Right cardiac atrium (tissue), 5 donors: ENCODE results near the gene KHDC4. TPM values are rescaled to one million over a fixed set of nuclear protein-coding genes. Genes with fewer than 3 reads are reported as not detected.

Experiments used
- ATAC-seq, 2 donors: fragments of 200-7000 bp; cut with Tn5 transposase; one replicate each; pipeline versions ENCODE4 v1.8.0 to v1.9.1; 2020; ENCODE audit warnings: moderate library complexity in 2 of 2, mild to moderate bottlenecking in 1 of 2
- DNase-seq, 3 donors: peaks; one replicate each; pipeline ENCODE4 v3.0.0-alpha.2; 2020
- H3K27ac ChIP-seq: one replicate; pipeline ENCODE4 v1.5.1; 2013; ENCODE audit warnings: mild to moderate bottlenecking, low read length, control low read depth, moderate library complexity
- H3K27me3 ChIP-seq: one replicate; pipeline ENCODE4 v1.6.1; 2013; ENCODE audit not compliant: control insufficient read depth, insufficient read depth
- H3K4me1 ChIP-seq: one replicate; pipeline ENCODE4 v1.6.1; 2013; ENCODE audit warnings: low read length; ENCODE audit not compliant: control insufficient read depth, insufficient read depth
- H3K4me3 ChIP-seq: one replicate; pipeline ENCODE4 v1.5.1; 2013; ENCODE audit warnings: low read length, control low read depth
- H3K9me3 ChIP-seq: one replicate; pipeline ENCODE4 v1.6.1; 2013; ENCODE audit warnings: low read length; ENCODE audit not compliant: control insufficient read depth
- WGBS: extraction: QIAGEN DNeasy Blood & Tissue Kit; methylation state at CpG from one replicate; pipeline ENCODE4 v1.1.7; 2013; 5-methylcytosine and 5-hydroxymethylcytosine counted together
- intact Hi-C, 4 donors: fragments of 100-400 bp; cut with DNase I; formaldehyde crosslinking; loops; one replicate each; pipeline versions ENCODE4 v1.11.0 to v1.14.0; 2022 to 2023
- polyA plus RNA-seq: library from polyadenylated mRNA; stranded (reverse); fragments of 200-250 nt; gene quantifications from one replicate; pipeline ENCODE4 v1.2.3, GENCODE V29; 2013
- total RNA-seq, 4 donors: library from RNA; stranded (reverse); fragmentation: NEBNext Ultra II Directional; extraction: Animal tissue kit (Norgen Biotek cat#: 25700); gene quantifications; one replicate each; pipeline ENCODE4 v1.2.1, GENCODE V29; 2021
- donor health status: healthy with polysubstance abuse.
- donor health status: DM: no; HTN: yes; CAD: no.
- donor health status: DM: no; HTN: no; CAD: no.
- donor health status: DM: no; HTN: yes; CAD: no; lungs with severe emphysema.
- donor health status: DM: yes; HTN: yes; CAD: no.

Gene KHDC4
- total and polyA plus RNA-seq, 5 donors, result 20.0 to 29.3 (median 28.5) TPM

DNA sequence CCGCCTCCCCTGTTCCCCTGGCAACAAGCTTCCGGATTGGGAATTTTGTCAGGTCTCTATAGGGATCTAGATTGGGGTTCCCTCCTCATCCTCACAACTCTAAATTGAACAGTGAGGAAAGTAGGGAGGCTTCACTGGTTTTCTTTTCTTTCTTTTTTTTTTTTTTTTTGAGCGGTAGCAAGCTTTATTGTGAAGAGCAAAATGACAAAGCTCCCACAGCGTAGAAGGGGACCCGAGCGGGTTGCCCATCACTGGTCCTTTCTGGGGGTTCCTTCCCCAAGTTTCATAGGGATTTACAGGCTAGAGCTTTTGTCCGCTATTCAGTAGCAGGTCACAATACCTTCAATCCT, 33.8 kb upstream of the KHDC4 start:
- ATAC-seq, result no peak
- Histone ChIP-seq H3K27ac (peak overlapping the region; percentile 96), H3K4me3 (no peak overlapping the region)

GRCh38 chr1:155967341-155968050, 33.3 kb upstream of the KHDC4 start:
- intact Hi-C loops, result no loop called here
- 17% methylated on average over 13 of the region's 13 CpGs for WGBS
- Histone ChIP-seq H3K9me3 (no peaks in the 10 kb centered on the region), H3K4me3 (no peak overlapping the region), H3K27me3 (no peaks in the 10 kb centered on the region), H3K27ac (peak overlapping the region; percentile 96), H3K4me1 (peaks cover 43% of the 10 kb centered on the region)
- peak; percentile 49 to 83 (median 75) for DNase-seq
- ATAC-seq, result peak; percentile 28 to 61

More for the DNA sequence above, 33.8 kb upstream of the KHDC4 start:
- WGBS, result 45% methylated on average over 7 of the region's 7 CpGs
- peaks cover 38% of the 10 kb centered on the region for H3K4me1 ChIP-seq
- H3K9me3 ChIP-seq, result no peaks in the 10 kb centered on the region
- H3K27me3 ChIP-seq, result no peaks in the 10 kb centered on the region
- intact Hi-C loops, result no loop called here
- no peak for DNase-seq

- no peaks in the 10 kb centered on the region for H3K27me3 ChIP-seq
- intact Hi-C loops, result no loop called here
- H3K4me1 ChIP-seq, result peaks cover 43% of the 10 kb centered on the region
- H3K9me3 ChIP-seq, result no peaks in the 10 kb centered on the region
- 42% methylated on average over 7 of the region's 7 CpGs for WGBS
- DNase-seq (peak in 1 of 3 donors; percentile 53), ATAC-seq (peak; percentile 23 to 36)
- H3K27ac ChIP-seq, result peak overlapping the region; percentile 73
- H3K4me3 ChIP-seq, result no peak overlapping the region
Observed at GRCh38 chr1:155966750-155967149, 32.5 kb upstream of the KHDC4 start.

GRCh38 chr1:155966135-155966534, 31.9 kb upstream of the KHDC4 start:
- DNase-seq (peak in 1 of 3 donors; percentile 5), ATAC-seq (no peak)
- intact Hi-C loops, result no loop called here
- peak overlapping the region; percentile 55 for H3K27ac ChIP-seq
- WGBS, result 53% methylated on average over 9 of the region's 9 CpGs
- no peaks in the 10 kb centered on the region for H3K27me3 ChIP-seq
- H3K4me3 ChIP-seq, result no peak overlapping the region
- no peaks in the 10 kb centered on the region for H3K9me3 ChIP-seq
- peaks cover 43% of the 10 kb centered on the region for H3K4me1 ChIP-seq

- no peaks in the 10 kb centered on the region for H3K9me3 ChIP-seq
- ATAC-seq (no peak), DNase-seq (no peak)
- WGBS, result 44% methylated on average over 7 of the region's 7 CpGs
- H3K27me3 ChIP-seq, result no peaks in the 10 kb centered on the region
- no peak overlapping the region for H3K4me3 ChIP-seq
- peaks cover 25% of the 10 kb centered on the region for H3K4me1 ChIP-seq
- intact Hi-C loops, result no loop called here
- H3K27ac ChIP-seq, result no peak overlapping the region
Observed at GRCh38 chr1:155964193-155964592, 30.0 kb upstream of the KHDC4 start.

- Histone ChIP-seq H3K4me3 (no peak overlapping the region), H3K27me3 (no peaks in the 10 kb centered on the region), H3K9me3 (no peaks in the 10 kb centered on the region), H3K4me1 (peaks cover 12% of the 10 kb centered on the region), H3K27ac (peak overlapping the region; percentile 11)
- intact Hi-C loops, result no loop called here
- peak; percentile 68 to 90 (median 80) for DNase-seq
- ATAC-seq, result peak in 1 of 2 donors; percentile 15
- 58% methylated on average over 18 of the region's 18 CpGs for WGBS
Observed at GRCh38 chr1:155962599-155963211, 28.5 kb upstream of the KHDC4 start.

- peak; percentile 66 to 91 for ATAC-seq
- peaks cover 6% of the 10 kb centered on the region for H3K4me1 ChIP-seq
- no peak overlapping the region for H3K4me3 ChIP-seq
Observed at GRCh38 chr1:155961937-155962336, 27.7 kb upstream of the KHDC4 start.

GRCh38 chr1:155960081-155960745, 26.0 kb upstream of the KHDC4 start:
- Histone ChIP-seq H3K4me3 (no peak overlapping the region), H3K27me3 (no peaks in the 10 kb centered on the region), H3K9me3 (no peaks in the 10 kb centered on the region), H3K27ac (peak overlapping the region; percentile 92), H3K4me1 (peaks cover 5% of the 10 kb centered on the region)
- 70% methylated on average over 3 of the region's 3 CpGs for WGBS
- DNase-seq (no peak), ATAC-seq (no peak)
- intact Hi-C loops, result no loop called here

More at GRCh38 chr1:155961937-155962336, 27.7 kb upstream of the KHDC4 start:
- WGBS, result 38% methylated on average over 14 of the region's 14 CpGs
- H3K27me3 ChIP-seq, result no peaks in the 10 kb centered on the region
- peak overlapping the region; percentile 21 for H3K27ac ChIP-seq
- peak; percentile 81 to 86 (median 83) for DNase-seq
- H3K9me3 ChIP-seq, result no peaks in the 10 kb centered on the region
- intact Hi-C loops, result no loop called here

DNA sequence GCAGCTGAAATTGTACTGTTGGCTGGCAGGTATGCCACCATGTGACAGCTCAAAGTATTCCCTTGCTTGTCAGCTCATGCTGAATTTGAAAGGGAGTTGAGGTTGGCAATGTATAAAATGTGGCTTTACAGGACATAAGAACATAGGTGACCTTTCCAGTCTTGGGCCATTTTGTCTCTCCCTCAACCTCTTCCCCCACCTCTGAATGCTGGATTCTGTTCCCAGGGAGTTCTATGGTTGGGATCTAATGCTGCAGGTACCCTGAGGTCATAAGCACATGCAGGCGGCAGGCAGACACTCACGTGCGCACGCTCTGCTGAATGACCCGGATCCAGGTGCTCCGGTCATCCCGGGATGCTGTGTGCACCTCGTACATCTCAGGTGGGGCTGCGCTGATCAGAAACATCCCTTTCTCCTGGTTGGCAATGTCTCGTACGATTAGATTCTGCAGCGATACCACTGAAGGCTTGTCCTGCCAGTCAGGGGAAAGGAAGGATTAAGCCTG, 23.2 kb upstream of the KHDC4 start:
- H3K27ac ChIP-seq, result no peak overlapping the region
- ATAC-seq, result no peak

DNA sequence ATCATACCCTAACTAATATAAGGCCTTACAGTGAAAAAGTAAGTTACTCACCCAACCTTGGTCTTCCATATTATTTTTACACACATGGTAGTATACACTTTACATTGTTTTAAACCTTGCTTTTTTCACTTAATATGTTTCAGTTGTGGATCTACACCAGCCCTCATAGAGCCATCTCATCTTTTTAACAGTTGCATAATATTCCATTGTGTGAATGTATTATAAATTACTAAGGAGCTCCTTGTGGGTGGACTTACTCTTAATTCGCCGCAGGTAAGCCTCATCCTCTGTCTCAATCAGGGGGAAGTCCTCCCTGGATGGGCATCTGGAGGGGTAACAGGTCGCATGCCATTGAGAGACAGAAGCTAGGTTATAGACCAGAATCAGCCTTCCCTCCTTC, 20.4 kb upstream of the KHDC4 start:
- intact Hi-C loops, result no loop called here
- WGBS, result 95% methylated on average over 3 of the region's 3 CpGs
- no peaks in the 10 kb centered on the region for H3K9me3 ChIP-seq
- H3K27ac ChIP-seq, result no peak overlapping the region
- H3K4me3 ChIP-seq, result no peak overlapping the region
- H3K4me1 ChIP-seq, result no peaks in the 10 kb centered on the region
- no peak for DNase-seq
- no peaks in the 10 kb centered on the region for H3K27me3 ChIP-seq
- no peak for ATAC-seq

More for the DNA sequence above, 23.2 kb upstream of the KHDC4 start:
- Histone ChIP-seq H3K4me3 (no peak overlapping the region), H3K27me3 (no peaks in the 10 kb centered on the region), H3K9me3 (no peaks in the 10 kb centered on the region), H3K4me1 (no peaks in the 10 kb centered on the region)
- peak in 1 of 3 donors; percentile 35 for DNase-seq
- WGBS, result 90% methylated on average over 12 of the region's 12 CpGs
- intact Hi-C loops, result no loop called here

- Histone ChIP-seq H3K4me1 (no peaks in the 10 kb centered on the region), H3K9me3 (no peaks in the 10 kb centered on the region), H3K27me3 (no peaks in the 10 kb centered on the region), H3K4me3 (no peak overlapping the region), H3K27ac (no peak overlapping the region)
- 75% methylated on average over 13 of the region's 13 CpGs for WGBS
- no peak for ATAC-seq
- DNase-seq, result no peak
- intact Hi-C loops, result no loop called here
Observed at GRCh38 chr1:155952505-155952890, 18.3 kb upstream of the KHDC4 start.
